ENCODE data around the gene ACAD10.

The ACAD10 gene

DNA sequence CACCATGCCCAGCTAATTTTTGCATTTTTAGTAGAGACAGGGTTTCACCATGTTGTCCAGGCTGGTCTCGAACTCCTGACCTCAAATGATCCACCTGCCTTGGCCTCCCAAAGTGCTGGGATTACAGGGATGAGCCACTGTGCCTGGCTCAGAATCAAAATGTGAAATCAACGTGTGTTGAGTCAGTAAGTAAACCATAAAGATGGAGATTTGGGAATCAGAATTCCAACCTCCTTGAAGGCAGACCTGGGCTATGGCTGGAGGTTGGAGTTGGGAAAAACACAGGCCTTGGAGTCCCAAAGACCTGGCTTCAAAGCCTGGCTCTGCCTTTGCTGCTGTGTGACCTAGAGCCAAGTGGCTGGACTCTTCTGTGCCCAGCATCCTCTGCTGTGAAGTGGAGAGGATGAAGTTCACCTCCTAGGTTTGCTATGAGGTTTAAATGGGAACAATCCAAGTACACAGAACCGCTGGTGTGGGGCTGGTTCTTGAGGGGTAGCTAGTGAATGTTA is 91.0 kb downstream of the ACAD10 start:
- Histone ChIP-seq H3K79me2 (ENCODE audit: control insufficient read depth, insufficient read depth, low read length, unreplicated experiment) (peaks cover 2% of the 10 kb centered on the region), H3K4me1 (ENCODE audit: control insufficient read depth, insufficient read depth, low read length, unreplicated experiment) (peaks cover 36% of the 10 kb centered on the region), H3K4me3 (ENCODE audit: low read depth, low read length) (no peak overlapping the region), H3K27ac (ENCODE audit: low read depth, low read length) (no peak overlapping the region), H3K36me3 (ENCODE audit: insufficient read depth, low read length) (no peaks in the 10 kb centered on the region), H2AFZ (ENCODE audit: low read length, unreplicated experiment) (no peak overlapping the region), H3K27me3 (ENCODE audit: insufficient read depth, low read length) (no peaks in the 10 kb centered on the region)

DNA sequence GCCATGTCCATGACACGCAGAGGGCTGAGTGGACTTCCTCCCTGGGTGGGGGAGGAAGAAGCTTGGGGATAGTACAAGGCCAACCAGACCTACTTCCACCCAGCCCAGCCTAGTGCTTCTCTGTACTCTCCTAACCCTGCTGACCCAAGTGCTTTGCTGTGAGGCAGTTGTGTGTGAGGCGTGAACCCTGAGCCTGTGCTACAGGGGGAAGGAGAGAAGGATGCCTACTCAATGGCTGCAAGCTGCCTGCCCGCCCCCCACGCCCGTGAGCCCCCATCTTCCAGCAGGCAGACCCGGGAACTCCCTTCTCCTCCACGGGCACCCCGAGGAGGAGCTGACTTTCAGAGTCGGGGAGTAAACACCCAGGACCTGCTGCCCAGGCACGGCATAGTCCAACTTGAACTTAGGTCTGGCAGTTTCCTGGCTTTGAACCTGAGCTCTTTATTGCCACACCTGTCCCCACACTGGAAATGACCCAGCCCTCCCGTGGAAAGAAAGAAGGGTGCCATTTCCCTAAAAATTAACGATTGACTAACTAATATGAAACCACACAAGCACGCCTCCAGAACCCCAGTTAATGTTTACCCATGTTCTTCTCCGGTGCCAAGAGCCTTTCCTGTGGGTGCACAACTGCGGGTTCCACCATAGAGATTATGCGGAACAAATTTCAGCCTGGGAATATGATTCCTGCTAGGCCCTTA is 91.6 kb downstream of the ACAD10 start:
- H3K36me3 ChIP-seq (ENCODE audit: insufficient read depth, low read length), result no peaks in the 10 kb centered on the region
- no peaks in the 10 kb centered on the region for H3K27me3 ChIP-seq (ENCODE audit: insufficient read depth, low read length)
- no peak overlapping the region for H3K27ac ChIP-seq (ENCODE audit: low read depth, low read length)
- no peak overlapping the region for H3K4me3 ChIP-seq (ENCODE audit: low read depth, low read length)
- H3K79me2 ChIP-seq (ENCODE audit: control insufficient read depth, insufficient read depth, low read length, unreplicated experiment), result peaks cover 2% of the 10 kb centered on the region
- no peak overlapping the region for H2AFZ ChIP-seq (ENCODE audit: low read length, unreplicated experiment)
- H3K4me1 ChIP-seq (ENCODE audit: control insufficient read depth, insufficient read depth, low read length, unreplicated experiment), result peaks cover 36% of the 10 kb centered on the region

DNA sequence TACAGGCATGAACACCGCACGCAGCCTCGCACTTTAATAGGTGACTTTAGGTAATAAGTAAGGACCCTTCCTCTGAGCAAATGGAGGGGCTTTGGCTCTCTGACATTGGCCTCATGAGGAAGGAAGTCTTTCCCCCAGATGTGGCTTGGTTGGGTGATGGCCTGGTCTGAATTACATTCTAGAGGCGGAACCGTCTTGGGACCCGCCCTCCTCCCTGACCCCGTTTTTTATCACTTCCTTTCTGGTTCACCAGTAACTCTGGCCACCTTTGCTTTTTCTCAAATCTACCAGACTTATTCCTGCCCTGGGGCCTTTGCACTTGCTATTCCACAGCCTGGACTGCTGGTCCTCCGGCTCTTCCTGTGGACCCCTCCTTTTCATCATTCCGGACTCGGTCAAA is 94.3 kb downstream of the ACAD10 start:
- Histone ChIP-seq H3K27me3 (ENCODE audit: insufficient read depth, low read length) (no peaks in the 10 kb centered on the region), H3K36me3 (ENCODE audit: insufficient read depth, low read length) (no peaks in the 10 kb centered on the region), H2AFZ (ENCODE audit: low read length, unreplicated experiment) (no peak overlapping the region), H3K4me1 (ENCODE audit: control insufficient read depth, insufficient read depth, low read length, unreplicated experiment) (peaks cover 18% of the 10 kb centered on the region), H3K4me3 (ENCODE audit: low read depth, low read length) (no peak overlapping the region), H3K27ac (ENCODE audit: low read depth, low read length) (no peak overlapping the region), H3K79me2 (ENCODE audit: control insufficient read depth, insufficient read depth, low read length, unreplicated experiment) (no peaks in the 10 kb centered on the region)

- Histone ChIP-seq H3K79me2 (ENCODE audit: control insufficient read depth, insufficient read depth, low read length, unreplicated experiment) (no peaks in the 10 kb centered on the region), H3K36me3 (ENCODE audit: insufficient read depth, low read length) (no peaks in the 10 kb centered on the region), H3K4me1 (ENCODE audit: control insufficient read depth, insufficient read depth, low read length, unreplicated experiment) (peaks cover 13% of the 10 kb centered on the region), H2AFZ (ENCODE audit: low read length, unreplicated experiment) (no peak overlapping the region), H3K4me3 (ENCODE audit: low read depth, low read length) (no peak overlapping the region), H3K27me3 (ENCODE audit: insufficient read depth, low read length) (no peaks in the 10 kb centered on the region), H3K27ac (ENCODE audit: low read depth, low read length) (no peak overlapping the region)
Measured at GRCh38 chr12:111780615-111781014, 94.8 kb downstream of the ACAD10 start.

- H3K27me3 ChIP-seq (ENCODE audit: insufficient read depth, low read length), result no peaks in the 10 kb centered on the region
- H3K27ac ChIP-seq (ENCODE audit: low read depth, low read length), result no peak overlapping the region
- H3K4me1 ChIP-seq (ENCODE audit: control insufficient read depth, insufficient read depth, low read length, unreplicated experiment), result peaks cover 11% of the 10 kb centered on the region
- no peaks in the 10 kb centered on the region for H3K36me3 ChIP-seq (ENCODE audit: insufficient read depth, low read length)
- no peaks in the 10 kb centered on the region for H3K79me2 ChIP-seq (ENCODE audit: control insufficient read depth, insufficient read depth, low read length, unreplicated experiment)
- H2AFZ ChIP-seq (ENCODE audit: low read length, unreplicated experiment), result no peak overlapping the region
- H3K4me3 ChIP-seq (ENCODE audit: low read depth, low read length), result no peak overlapping the region
Measured at GRCh38 chr12:111781085-111781658, 95.3 kb downstream of the ACAD10 start.

- Histone ChIP-seq H3K4me3 (ENCODE audit: low read depth, low read length) (no peak overlapping the region), H3K36me3 (ENCODE audit: insufficient read depth, low read length) (no peaks in the 10 kb centered on the region), H2AFZ (ENCODE audit: low read length, unreplicated experiment) (no peak overlapping the region), H3K27me3 (ENCODE audit: insufficient read depth, low read length) (no peaks in the 10 kb centered on the region), H3K79me2 (ENCODE audit: control insufficient read depth, insufficient read depth, low read length, unreplicated experiment) (no peaks in the 10 kb centered on the region), H3K27ac (ENCODE audit: low read depth, low read length) (no peak overlapping the region), H3K4me1 (ENCODE audit: control insufficient read depth, insufficient read depth, low read length, unreplicated experiment) (peaks cover 4% of the 10 kb centered on the region)
Measured at GRCh38 chr12:111783046-111783445, 97.2 kb downstream of the ACAD10 start.

GRCh38 chr12:111784953-111785352 is 99.1 kb downstream of the ACAD10 start:
- Histone ChIP-seq H2AFZ (ENCODE audit: low read length, unreplicated experiment) (no peak overlapping the region), H3K4me3 (ENCODE audit: low read depth, low read length) (no peak overlapping the region), H3K36me3 (ENCODE audit: insufficient read depth, low read length) (no peaks in the 10 kb centered on the region), H3K27ac (ENCODE audit: low read depth, low read length) (peak overlapping the region; percentile 24; the same call in 1 of the 2 replicates), H3K79me2 (ENCODE audit: control insufficient read depth, insufficient read depth, low read length, unreplicated experiment) (no peaks in the 10 kb centered on the region), H3K27me3 (ENCODE audit: insufficient read depth, low read length) (no peaks in the 10 kb centered on the region), H3K4me1 (ENCODE audit: control insufficient read depth, insufficient read depth, low read length, unreplicated experiment) (peaks cover 4% of the 10 kb centered on the region)

- Histone ChIP-seq H3K36me3 (ENCODE audit: insufficient read depth, low read length) (no peaks in the 10 kb centered on the region), H3K27me3 (ENCODE audit: insufficient read depth, low read length) (no peaks in the 10 kb centered on the region), H3K79me2 (ENCODE audit: control insufficient read depth, insufficient read depth, low read length, unreplicated experiment) (no peaks in the 10 kb centered on the region), H3K4me3 (ENCODE audit: low read depth, low read length) (no peak overlapping the region), H3K4me1 (ENCODE audit: control insufficient read depth, insufficient read depth, low read length, unreplicated experiment) (peaks cover 4% of the 10 kb centered on the region), H2AFZ (ENCODE audit: low read length, unreplicated experiment) (no peak overlapping the region), H3K27ac (ENCODE audit: low read depth, low read length) (peak overlapping the region; percentile 24; the same call in 1 of the 2 replicates)
Measured at GRCh38 chr12:111785651-111786050, 99.8 kb downstream of the ACAD10 start.

- Histone ChIP-seq H3K36me3 (ENCODE audit: insufficient read depth, low read length) (no peaks in the 10 kb centered on the region; the same call in 1 of the 2 replicates), H2AFZ (ENCODE audit: low read length, unreplicated experiment) (no peak overlapping the region), H3K27me3 (ENCODE audit: insufficient read depth, low read length) (no peaks in the 10 kb centered on the region), H3K4me1 (ENCODE audit: control insufficient read depth, insufficient read depth, low read length, unreplicated experiment) (peaks cover 11% of the 10 kb centered on the region), H3K4me3 (ENCODE audit: low read depth, low read length) (no peak overlapping the region), H3K79me2 (ENCODE audit: control insufficient read depth, insufficient read depth, low read length, unreplicated experiment) (no peaks in the 10 kb centered on the region), H3K27ac (ENCODE audit: low read depth, low read length) (no peak overlapping the region)
Measured at GRCh38 chr12:111788178-111788654, 102.4 kb downstream of the ACAD10 start.

- H3K4me1 ChIP-seq (ENCODE audit: control insufficient read depth, insufficient read depth, low read length, unreplicated experiment), result peaks cover 11% of the 10 kb centered on the region
- H3K27ac ChIP-seq (ENCODE audit: low read depth, low read length), result no peak overlapping the region
- H3K36me3 ChIP-seq (ENCODE audit: insufficient read depth, low read length), result no peaks in the 10 kb centered on the region; the same call in 1 of the 2 replicates
- H3K27me3 ChIP-seq (ENCODE audit: insufficient read depth, low read length), result no peaks in the 10 kb centered on the region
- no peak overlapping the region for H3K4me3 ChIP-seq (ENCODE audit: low read depth, low read length)
- no peak overlapping the region for H2AFZ ChIP-seq (ENCODE audit: low read length, unreplicated experiment)
- no peaks in the 10 kb centered on the region for H3K79me2 ChIP-seq (ENCODE audit: control insufficient read depth, insufficient read depth, low read length, unreplicated experiment)
Measured at GRCh38 chr12:111789779-111790178, 103.9 kb downstream of the ACAD10 start.

DNA sequence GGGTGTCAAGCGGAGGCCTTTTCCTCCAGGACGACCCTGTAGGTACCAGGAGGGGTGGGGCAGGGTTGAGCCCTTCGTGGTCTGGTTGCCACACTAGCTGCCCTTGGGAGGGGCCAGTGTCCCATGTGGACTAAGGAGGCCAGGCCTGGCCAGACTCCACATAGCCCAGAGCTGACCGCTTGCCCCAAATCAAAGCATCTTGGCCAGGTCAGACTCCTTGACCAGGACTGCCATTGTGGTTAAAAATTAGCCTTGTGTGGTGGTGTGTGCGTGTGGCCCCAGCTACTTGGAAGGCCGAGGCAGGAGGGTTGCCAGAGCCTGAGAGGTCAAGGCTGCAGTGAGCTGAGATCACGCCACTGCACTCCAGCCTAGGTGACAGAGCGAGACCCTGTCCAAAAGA is 105.7 kb downstream of the ACAD10 start:
- Histone ChIP-seq H3K4me1 (ENCODE audit: control insufficient read depth, insufficient read depth, low read length, unreplicated experiment) (peaks cover 7% of the 10 kb centered on the region), H3K36me3 (ENCODE audit: insufficient read depth, low read length) (no peaks in the 10 kb centered on the region; the same call in 1 of the 2 replicates), H3K4me3 (ENCODE audit: low read depth, low read length) (no peak overlapping the region), H3K79me2 (ENCODE audit: control insufficient read depth, insufficient read depth, low read length, unreplicated experiment) (no peaks in the 10 kb centered on the region), H3K27ac (ENCODE audit: low read depth, low read length) (no peak overlapping the region), H3K27me3 (ENCODE audit: insufficient read depth, low read length) (no peaks in the 10 kb centered on the region), H2AFZ (ENCODE audit: low read length, unreplicated experiment) (no peak overlapping the region)

All from ACC112 (cell line).